HG02943 (cell line): ENCODE data around the gene CACNA1B.

Experiments used
- ATAC-seq: cut with Tn5 transposase; IDR thresholded peaks from one replicate; pipeline ENCODE4 v1.9.1; 2021; ENCODE audit warnings: mild to moderate bottlenecking, low read depth, moderate library complexity; ENCODE audit not compliant: unreplicated experiment

Gene CACNA1B

DNA sequence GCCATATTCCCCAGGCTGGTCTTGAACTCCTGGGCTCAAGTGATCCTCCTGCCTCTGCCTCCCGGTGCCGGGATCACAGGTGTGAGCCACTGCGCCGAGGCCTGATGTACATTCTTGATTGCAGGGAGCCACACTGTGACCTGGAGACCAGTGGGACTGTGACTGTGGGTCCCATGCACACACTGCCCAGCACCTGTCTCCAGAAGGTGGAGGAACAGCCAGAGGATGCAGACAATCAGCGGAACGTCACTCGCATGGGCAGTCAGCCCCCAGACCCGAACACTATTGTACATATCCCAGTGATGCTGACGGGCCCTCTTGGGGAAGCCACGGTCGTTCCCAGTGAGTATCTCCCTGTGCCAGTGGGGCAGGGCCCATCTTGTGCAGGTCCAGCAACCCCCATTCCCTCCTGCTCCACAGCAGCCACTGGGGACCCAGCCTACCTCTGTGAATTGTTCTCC lies 147.3 kb downstream of the CACNA1B start:
- no peak for ATAC-seq

DNA sequence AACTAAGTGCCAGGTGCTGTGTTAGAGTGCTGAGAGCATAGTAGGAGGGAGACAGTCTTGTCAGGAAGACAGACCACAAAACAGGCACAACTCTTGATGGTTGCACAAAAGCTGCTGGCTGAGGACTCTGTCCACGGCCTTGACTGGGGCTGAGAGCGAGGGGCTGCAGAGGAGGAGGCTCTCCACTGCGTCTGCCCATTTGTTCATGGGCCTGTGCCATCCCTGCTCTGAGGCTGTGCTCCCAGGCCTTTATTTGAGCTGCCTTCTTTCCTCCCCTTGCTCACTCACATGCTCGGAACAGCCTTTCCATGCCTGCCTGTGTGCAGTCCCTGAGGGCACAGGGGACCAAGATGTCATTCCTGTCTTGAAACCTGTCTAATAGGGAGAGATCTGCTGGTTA lies 147.8 kb downstream of the CACNA1B start:
- no peak for ATAC-seq

DNA sequence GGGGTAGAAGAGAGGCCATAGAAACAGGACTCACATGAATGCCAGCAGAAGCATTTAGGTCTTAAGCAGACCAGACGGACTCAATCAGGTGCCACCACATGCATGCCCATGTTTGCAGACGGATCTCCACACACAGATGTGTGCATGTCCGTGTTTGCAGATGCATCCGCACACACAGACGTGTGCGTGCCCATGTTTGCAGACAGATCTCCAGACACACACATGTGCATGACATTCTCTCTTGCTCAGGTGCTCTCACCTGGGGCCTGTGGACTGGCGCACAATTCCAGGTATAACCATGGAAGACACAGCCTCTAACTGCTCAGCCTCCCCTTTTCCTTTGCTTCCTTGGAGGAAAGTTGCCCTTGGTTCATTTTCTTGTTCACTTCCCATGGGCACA lies 148.3 kb downstream of the CACNA1B start:
- no peak for ATAC-seq

DNA sequence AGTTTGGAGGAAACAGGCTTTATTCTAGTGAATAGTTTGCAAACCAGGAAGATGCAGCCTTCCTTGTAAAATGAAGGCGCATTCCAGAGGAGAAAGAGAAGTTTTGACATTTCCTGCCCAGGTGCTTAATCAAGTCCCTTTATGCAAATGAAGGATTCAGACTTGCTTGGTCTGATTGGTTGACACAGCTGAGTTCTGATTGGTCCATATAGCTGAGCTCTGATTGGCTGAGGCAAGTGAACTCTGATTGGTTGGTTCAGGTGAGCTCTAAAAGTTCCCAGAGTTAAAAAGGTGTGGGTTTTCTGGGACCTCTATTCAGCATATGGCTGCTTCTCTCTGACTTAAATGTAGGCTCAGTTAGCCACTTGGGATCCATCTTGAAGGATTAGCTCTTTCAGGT lies 151.0 kb downstream of the CACNA1B start:
- no peak for ATAC-seq

DNA sequence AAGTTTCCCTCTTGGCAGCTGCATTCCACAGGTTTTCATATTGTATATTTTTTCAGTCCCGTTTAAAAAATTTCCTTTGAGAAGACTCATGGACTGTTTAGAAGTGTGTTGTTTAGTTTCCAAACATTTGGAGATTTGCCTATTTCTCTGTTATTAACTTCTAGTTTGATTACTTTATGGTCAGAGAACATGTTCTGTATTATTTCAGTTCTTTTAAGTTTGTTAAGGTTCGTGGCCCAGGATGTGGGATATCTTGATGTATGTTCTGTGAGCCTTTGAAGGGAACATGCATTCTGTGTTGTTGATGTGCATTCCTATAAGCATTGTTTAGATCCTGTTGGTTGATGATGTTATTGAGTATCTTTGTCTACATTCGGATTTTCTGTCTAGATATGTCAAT lies 153.6 kb downstream of the CACNA1B start:
- no peak for ATAC-seq

DNA sequence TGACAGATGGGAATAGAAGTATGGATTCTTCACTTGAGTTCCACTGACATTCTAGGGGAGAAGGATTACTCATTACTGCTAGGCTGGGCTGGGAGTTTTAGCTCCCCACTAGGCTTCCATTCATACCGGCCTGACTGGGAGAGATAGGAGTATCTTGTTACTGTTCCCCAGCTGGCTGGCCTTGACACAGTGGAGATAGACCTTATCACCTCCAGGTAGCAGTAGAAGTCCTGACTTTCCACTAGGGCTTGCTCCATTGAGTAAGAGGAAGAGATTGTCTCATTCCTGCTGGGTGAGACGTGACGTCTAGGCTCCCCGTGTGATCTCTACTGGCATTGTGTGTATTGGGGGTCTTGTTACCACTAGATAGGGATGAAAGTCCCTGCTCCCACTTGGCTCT lies 156.4 kb downstream of the CACNA1B start:
- ATAC-seq = no peak

DNA sequence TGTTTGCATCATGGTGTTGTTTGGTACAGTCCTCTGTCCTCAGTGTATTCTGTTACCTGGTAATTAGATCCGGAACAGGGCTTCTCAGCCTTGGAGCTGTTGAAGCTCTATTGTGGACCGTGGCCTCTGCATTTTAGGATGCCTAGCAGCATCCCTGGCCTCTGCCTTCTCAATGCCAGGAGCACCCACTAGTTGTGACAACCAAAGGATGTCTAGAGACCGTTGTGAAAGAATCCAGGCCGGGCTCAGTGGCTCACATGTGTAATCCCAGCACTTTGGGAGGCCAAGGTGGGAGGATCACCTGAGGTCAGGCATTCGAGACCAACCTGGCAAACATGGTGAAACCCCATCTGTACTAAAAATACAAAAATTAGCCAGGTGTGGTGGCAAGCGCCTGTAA lies 159.6 kb downstream of the CACNA1B start:
- no peak for ATAC-seq

DNA sequence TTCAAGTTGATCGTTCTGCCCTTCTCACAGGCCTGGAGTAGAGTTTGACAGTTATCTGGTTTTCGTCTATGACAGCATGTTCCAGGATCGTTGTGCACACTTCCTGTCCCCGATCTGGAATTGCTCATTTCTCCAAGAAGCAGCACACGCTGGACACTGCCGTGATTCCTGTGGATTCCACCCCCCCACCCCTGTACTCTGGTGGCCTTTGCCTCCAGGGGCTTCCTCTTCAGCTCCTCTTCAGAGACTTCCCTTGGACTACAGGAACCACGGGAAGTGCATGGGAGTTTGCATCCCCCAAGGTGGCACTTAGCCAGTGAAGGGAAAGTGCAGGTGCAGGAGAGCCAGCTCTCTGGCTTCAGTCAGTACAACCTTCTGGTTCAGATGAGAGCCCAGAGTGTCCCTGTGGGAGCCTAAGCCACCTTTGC lies 160.7 kb downstream of the CACNA1B start:
- ATAC-seq = no peak

DNA sequence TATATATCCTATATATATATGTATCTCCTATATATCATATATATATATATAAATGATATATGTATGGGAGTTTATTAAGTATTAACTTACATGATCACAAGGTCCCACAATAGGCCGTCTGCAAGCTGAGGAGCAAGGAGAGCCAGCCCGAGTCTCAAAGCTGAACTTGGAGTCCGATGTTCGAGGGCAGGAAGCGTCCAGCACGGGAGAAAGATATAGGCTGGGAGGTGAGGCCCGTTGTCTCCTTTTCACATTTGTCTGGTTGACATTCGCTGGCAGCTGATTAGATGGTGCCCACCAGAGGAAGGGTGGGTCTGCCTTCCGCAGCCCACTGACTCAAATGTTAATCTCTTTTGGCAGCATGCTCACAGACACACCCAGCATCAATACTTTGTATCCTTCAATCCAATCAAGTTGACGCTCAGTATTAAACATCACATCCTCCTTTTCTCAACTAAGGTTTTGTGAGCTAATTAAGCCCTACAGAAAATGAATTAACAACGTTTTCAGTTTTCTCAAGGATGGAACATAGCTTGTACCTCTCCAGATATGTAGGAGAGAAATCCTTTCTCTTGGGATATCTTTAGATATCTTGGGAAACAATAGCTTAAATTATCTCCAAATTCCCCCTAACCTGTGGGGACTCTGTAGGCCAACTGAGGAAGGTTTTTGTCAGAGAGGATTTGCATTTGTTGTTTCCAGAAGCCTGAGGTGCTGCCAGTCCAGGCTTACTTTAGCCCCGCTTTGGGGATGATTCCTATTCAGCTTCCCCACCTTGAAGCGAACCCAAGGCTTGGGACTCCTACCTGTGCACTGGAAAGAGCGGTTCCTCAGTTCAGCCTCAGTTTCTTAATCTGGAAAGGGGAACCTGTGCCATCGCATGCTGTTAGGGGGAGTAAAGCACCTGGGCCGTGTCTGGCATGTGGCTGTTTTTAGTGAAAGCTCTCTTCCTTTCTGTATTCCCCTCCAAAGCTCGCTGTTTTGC lies 163.2 kb downstream of the CACNA1B start:
- no peak for ATAC-seq

DNA sequence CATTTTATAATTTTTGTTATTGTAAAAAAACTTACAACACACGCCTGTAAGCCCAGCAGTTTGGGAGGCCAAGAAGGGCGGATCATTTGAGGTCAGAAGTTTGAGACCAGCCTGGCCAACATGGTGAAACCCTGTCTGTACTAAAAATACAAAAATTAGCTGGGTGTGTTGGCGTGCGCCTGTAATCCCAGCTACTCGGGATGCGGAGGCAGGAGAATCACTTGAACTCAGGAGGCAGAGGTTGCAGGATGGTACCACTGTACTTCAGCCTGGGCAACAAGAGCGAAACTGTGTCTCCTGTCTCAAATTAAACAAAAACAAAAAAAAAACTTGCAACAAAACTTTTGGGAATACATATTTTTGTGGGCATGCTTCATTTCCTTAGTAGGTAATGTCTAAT lies 164.6 kb downstream of the CACNA1B start:
- no peak for ATAC-seq

DNA sequence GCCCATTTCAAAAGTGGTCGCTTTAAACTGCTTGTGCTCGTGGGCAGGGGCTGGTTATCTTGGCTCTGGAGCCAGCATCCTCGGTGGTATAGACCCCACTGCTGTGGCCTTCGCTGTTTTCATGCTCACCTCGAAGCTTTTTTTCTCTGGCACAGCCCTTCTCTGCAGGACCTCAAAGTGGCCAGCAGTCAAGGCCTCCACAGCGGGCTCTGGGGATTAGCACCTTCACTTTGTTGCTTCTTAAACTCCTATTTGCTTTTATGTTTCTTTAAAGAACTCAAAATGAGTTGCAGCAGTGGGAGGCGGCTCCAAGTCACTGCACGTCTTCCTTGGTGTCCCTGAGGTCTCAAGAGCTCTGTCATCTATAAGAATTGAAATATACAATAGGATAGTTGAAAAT lies 165.1 kb downstream of the CACNA1B start:
- no peak for ATAC-seq

DNA sequence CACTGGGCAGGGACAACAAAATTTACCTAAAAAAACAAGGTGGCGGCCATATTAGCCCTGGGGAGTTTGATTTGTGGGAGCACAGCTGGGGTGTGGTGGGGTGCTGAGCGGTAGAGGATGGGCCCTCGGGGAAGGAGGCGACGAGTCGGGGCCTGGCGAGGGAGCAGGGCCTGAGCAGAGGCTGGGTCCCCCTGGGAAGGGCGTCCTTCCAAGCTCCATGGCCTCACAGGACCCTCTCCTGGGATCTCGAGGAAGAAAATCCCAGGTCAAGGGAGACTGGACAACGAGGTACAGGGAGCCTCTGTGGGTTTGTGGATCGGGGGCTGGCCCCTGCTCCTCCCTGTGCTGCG lies 165.5 kb downstream of the CACNA1B start:
- ATAC-seq = no peak

DNA sequence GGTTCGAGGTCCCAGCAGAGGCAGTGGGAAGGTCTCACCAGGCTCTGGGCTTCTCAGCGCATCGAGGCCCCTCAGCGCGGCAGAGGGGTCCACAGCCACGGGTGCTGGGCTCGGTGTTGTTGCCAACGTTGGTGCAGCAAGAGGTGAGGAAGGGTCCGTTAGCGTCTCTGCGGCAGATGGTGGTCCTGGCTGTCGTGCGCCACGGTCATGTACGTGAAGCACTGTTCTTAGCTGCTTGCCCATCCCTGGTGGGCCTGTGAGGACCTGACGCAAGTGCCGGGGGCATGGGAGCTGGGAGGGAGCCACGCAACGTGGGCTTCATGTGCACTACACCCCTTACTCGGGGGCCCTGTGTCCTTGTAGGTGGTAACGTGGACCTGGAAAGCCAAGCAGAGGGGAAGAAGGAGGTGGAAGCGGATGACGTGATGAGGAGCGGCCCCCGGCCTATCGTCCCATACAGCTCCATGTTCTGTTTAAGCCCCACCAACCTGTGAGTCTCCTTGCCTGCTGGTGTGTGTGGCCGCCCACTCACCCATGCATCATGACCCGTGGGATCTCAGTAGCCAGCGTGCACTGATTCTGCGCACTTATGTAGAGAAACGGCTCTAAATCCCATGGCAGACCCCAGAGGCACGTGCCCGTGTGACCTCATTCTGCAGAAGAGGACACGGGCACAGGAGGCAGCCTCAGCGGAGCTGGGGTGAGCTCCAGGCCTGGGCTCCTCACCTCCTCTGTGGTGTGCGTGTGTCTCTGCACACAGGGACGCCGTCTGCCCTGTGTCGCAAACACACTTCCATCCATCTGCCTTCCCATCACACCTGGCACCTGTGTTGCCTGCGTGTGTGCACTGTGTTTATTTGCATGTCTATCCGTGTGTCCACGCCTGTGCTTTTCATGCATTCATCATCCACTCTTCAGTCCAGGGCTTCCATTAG lies 166.1 kb downstream of the CACNA1B start:
- ATAC-seq = no peak

DNA sequence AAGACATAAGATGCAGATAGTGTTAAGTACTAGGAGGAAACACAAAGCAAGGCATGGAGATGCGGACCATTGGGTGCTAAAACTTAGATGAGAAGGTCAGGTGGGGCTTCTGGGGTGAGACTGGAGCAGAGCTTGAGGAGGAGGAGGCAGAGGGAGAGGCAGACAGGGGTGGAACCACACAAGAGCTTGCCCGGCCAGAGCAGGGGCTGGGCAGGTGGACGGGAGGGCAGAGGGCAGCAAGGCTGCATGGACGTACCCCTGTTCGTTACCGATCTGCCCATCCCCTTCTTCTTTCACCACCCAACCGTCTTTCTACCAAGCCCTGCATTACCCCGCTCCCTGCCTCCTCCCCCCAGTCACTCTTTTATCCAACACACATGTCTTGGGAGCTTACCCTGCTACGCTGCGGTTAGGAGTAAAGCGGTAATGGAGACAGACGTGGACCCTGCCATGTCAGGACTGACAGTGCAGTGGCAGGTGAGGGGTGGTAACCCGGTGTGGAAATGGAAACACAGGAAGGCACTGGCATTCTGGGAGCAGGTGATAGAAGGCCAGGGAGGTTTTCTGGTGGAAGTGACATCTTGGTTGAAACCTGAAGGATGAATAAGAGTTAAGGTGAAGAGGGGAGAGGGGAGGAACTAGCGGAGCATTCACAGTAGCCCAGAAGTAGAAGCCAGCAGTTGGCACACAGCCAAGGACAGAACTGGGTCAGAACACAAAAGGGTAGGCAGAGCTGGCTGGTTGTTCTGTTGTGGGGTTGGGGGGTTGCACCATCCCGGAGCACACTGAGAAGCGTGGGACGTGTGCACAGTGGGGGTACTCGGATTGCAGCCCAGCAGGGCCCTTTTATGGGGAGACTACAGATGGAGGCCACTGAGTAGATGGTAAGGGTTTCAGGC lies 167.2 kb downstream of the CACNA1B start:
- ATAC-seq = no peak

DNA sequence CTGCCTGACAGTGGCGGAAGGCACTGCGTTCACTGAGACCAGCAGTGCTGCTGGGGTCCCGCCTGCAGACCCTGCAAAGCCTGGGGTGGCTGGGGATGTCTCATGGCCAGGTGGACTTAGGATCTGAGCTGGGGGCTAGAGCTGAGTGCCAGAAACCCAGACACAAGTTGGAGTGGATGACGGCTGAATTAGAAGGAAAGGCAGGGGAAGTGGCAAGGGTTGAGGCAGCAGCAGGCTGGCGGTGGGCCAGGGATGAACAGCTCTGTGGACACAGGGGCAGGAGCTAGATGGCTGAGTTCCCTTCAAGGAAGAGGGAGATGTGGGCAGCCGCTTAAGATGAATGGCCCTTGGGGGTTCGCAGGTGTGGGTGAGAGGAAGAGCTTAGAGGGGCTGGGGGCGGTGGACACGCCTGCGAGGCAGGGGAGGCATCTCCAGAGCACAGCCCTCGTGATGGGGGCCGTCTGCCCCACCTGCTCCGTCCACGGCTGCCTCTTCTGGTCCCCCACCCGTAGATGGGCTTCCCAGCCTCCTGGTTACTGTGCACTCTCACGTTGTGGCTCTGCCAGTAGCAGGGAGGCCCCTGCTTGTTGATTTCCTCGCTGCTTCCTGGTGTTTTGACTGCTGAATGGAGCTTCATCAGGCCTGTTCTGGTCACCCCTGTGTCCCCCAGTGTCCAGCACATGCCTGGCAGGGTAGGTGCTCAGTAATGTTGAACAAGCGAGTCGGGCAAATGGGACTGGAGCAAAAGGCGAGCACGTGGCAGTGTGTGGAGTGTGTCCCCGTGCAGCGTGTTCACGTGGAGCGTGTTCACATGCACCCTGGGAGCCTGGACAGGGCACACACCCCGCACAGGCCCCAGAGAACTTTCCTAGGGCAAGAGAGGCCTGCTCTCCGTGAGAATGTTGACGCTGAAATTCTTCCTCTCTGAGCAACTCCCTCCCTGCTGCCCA lies 168.2 kb downstream of the CACNA1B start:
- no peak for ATAC-seq

DNA sequence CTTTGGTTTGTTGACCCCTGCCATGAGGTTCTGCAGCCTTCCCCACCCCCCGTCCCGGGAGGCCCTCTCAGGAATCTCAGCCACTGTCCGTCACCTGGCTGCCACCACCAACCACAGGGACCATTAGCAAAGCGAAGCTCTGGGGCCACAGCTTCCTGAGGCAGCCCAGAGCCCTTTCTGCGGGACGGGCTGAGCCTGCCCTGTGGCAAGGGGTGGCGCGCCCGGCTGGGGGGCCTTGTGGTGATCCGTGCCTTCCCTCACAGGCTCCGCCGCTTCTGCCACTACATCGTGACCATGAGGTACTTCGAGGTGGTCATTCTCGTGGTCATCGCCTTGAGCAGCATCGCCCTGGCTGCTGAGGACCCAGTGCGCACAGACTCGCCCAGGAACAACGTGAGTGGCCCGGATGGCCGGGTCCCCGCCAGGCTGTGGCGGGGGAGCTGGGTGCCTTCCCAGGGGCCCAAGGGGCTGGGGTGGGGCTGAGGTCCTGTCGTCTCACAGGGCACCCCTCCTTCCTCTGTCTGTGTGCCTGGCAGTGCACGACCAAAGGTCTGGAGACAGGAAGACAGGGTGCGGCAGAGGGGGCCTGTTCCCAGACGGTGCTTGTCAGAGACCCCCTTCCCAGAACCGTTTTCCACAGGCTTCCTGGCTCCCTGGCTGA lies 169.2 kb downstream of the CACNA1B start:
- no peak for ATAC-seq

DNA sequence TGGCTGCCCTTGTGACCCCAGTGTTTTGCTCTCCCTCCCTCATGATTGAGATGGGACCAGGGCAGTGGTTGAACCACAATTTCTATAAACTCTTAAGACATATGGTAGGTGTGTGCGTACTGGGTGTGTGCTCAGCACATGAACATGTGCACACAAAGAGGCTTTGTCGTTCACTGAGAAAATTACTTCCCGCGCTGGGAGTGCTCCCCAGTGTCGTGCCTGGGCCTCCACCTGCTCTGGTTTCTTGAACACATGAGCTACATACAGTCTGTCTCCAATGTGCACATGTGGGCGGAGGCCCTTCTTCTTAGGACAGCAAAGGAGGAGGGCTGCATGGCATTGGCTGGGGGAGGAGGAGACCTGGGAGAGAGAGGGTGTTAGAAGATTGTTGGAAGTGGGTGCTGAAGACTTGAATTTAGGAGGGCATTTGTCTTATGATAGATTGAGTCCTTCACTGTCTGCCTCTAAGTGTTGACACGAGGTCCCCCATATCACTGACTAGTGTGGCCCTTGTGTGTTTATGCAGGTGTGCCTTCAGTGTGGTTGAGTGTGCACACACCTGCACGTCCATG lies 170.0 kb downstream of the CACNA1B start:
- no peak for ATAC-seq

DNA sequence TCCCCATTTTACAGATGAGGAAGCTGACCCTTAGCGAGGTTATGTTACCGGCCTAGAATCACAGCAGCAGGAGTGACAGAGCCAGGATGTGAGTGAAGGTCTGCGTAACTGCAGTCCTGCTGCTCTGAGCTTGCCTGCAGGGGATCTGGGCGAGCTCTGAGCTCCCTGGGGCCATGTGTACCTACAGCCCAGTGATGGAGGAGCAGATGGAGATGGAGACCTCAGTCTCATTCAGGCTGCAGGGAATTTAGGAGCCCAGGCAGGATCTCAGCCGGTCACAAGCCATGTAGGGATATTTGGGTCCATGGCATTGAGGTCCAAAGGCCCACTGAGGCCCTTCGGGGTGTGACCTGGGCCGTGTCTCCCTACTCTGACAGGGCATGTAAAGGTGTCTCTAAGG lies 170.6 kb downstream of the CACNA1B start:
- ATAC-seq = no peak
